ENCODE results near the gene MIPOL1.
"Not testable (repeated sequence)": the region's sequence is repeated elsewhere in the genome, so short reads cannot be mapped to it uniquely, and the experiment has no call there.

GRCh38 chr14:37555596-37555995, 357.9 kb downstream of the MIPOL1 start:
- not testable (repeated sequence) for TF ChIP-seq CTCF, POLR2A (IDR thresholded peaks at IDR 0.05)

Data from vagina (tissue), 2 donors.